Epithelial cell of esophagus (primary cell): Measurements from ENCODE around the gene TYW1.
"Not testable (repeated sequence)": the region's sequence is repeated elsewhere in the genome, so short reads cannot be mapped to it uniquely, and the experiment has no call there.

Experiments used
- DNase-seq: peaks from one replicate; pipeline ENCODE4 v3.0.0; 2010; ENCODE audit warnings: low read depth
- H3K4me3 ChIP-seq: 2 replicates; pipeline ENCODE4 v1.5.1; 2011; ENCODE audit warnings: mild to moderate bottlenecking, low read length, control low read depth
- TF ChIP-seq, protein P1 (sequence below): IDR thresholded peaks from 2 replicates; pipeline ENCODE4 v1.5.1; 2011; ENCODE audit warnings: low read depth, mild to moderate bottlenecking, low read length, control low read depth, inconsistent platforms; ENCODE audit not compliant: insufficient read depth; ENCODE audit errors: missing control alignments

Gene TYW1

DNA sequence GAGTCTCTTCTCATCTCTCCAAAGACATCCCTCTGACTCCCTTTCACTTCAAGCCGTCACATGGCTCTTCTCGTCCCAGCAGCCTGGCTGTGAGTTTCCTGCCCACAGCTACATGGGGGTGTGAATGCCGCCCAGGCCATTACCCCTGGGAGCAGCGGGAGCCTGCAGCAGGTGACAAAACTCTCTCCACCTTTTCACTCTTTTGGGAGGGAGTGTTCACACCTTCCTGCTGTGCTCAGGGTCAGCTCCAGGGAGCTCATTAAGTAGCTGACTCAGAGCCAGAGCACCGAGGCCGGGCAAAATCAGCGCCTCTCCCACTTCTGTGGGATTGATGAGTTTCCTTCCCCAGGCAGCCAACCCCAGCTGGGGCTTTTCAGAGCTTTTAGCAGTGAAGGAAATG is 271.3 kb downstream of the TYW1 start:
- peak; percentile 44 for DNase-seq
- TF ChIP-seq, protein P1, sequence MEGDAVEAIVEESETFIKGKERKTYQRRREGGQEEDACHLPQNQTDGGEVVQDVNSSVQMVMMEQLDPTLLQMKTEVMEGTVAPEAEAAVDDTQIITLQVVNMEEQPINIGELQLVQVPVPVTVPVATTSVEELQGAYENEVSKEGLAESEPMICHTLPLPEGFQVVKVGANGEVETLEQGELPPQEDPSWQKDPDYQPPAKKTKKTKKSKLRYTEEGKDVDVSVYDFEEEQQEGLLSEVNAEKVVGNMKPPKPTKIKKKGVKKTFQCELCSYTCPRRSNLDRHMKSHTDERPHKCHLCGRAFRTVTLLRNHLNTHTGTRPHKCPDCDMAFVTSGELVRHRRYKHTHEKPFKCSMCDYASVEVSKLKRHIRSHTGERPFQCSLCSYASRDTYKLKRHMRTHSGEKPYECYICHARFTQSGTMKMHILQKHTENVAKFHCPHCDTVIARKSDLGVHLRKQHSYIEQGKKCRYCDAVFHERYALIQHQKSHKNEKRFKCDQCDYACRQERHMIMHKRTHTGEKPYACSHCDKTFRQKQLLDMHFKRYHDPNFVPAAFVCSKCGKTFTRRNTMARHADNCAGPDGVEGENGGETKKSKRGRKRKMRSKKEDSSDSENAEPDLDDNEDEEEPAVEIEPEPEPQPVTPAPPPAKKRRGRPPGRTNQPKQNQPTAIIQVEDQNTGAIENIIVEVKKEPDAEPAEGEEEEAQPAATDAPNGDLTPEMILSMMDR = no peak

DNA sequence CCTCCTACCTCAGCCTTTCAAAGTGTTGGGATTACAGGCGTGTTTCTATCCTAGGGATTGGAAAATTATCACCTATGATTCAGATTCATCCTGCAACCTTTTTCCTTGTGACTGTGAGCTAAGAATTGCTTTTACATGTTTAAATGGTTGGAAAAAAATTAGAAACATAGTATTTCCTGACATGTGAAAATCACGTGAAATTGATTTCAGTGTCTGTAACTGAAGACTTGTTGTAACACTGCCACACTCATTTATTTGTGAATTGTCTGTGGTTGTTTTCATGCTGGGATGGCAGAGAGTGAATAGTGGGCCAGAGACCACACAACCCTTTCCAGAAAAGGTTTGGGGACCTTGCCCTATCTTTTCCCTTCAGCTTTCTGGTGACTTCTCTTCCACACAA is 273.3 kb downstream of the TYW1 start:
- not testable (repeated sequence) for DNase-seq

More for the DNA sequence above, 271.3 kb downstream of the TYW1 start:
- no peak overlapping the region for H3K4me3 ChIP-seq

More for the DNA sequence above, 273.3 kb downstream of the TYW1 start:
- not testable (repeated sequence) for H3K4me3 ChIP-seq
